Spleen (tissue), 7 donors: ENCODE data around the gene NAA40.

Source experiments
- POLR2A ChIP-seq, 3 donors: fragments of 450-650 bp; IDR thresholded peaks; one replicate each; pipeline ENCODE4 v1.5.1; 2017; ENCODE audit warnings: antibody characterized with exemption in 3 of 3, mild to moderate bottlenecking in 1 of 3
- POLR2AphosphoS5 ChIP-seq, 3 donors: sonication (generic); formaldehyde crosslinking; IDR thresholded peaks; one replicate each; pipeline ENCODE4 v1.5.1; 2017; ENCODE audit warnings: antibody characterized with exemption in 3 of 3
- TF ChIP-seq, protein P1 (sequence below), 11 experiments: fragments of 200-600 bp in 7 of 11; fragments of 450-650 bp in 4 of 11; sonication (generic) in 4 of 11; IDR thresholded peaks in 8 of 11; conservative IDR thresholded peaks in 3 of 11; 1 replicate in 7 of 11; 2 replicates in 4 of 11; pipeline versions ENCODE4 v1.4.0 to v1.8.0; 2016 to 2021; ENCODE audit warnings: antibody characterized with exemption in 11 of 11, inconsistent platforms in 4 of 11, mild to moderate bottlenecking in 1 of 11
- donor health status: DM: no; HTN: no; CAD: no; lungs with moderate emphysema.
- donor health status: DM: no; HTN: no; CAD: no.
- donor health status: DM: no; HTN: no; CAD: no.

DNA sequence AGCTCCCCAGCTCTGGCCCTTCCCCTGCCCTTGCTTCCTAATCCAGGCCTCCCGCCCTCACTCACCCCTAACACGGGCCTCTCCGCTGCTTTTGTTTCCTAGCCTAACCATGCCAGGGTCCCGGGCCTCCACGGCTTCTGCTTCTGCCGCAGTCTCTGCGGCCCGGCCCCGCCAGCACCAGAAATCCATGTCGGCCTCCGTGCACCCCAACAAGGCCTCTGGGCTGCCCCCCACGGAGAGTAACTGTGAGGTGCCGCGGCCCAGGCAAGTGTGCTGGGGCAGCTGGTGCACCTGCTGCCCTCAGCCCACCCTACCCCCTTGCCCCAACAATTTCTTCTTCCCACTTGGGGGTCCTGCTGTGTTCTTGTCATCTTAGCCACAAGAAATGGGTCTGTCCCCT is 34.9 kb upstream of the NAA40 start:
- peak in 1 of 3 donors; percentile 7 for TF ChIP-seq POLR2AphosphoS5 (IDR thresholded peaks at IDR 0.05)
- TF ChIP-seq, protein P1, sequence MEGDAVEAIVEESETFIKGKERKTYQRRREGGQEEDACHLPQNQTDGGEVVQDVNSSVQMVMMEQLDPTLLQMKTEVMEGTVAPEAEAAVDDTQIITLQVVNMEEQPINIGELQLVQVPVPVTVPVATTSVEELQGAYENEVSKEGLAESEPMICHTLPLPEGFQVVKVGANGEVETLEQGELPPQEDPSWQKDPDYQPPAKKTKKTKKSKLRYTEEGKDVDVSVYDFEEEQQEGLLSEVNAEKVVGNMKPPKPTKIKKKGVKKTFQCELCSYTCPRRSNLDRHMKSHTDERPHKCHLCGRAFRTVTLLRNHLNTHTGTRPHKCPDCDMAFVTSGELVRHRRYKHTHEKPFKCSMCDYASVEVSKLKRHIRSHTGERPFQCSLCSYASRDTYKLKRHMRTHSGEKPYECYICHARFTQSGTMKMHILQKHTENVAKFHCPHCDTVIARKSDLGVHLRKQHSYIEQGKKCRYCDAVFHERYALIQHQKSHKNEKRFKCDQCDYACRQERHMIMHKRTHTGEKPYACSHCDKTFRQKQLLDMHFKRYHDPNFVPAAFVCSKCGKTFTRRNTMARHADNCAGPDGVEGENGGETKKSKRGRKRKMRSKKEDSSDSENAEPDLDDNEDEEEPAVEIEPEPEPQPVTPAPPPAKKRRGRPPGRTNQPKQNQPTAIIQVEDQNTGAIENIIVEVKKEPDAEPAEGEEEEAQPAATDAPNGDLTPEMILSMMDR (IDR thresholded peaks at IDR 0.05 in 8 of 11, conservative IDR thresholded peaks at IDR 0.05 in 3 of 11) = no peak
- no peak for TF ChIP-seq POLR2A (IDR thresholded peaks at IDR 0.05)
